HK-2 (cell line): ENCODE measurements around the gene RERE.
"Not testable (repeated sequence)": the region's sequence is repeated elsewhere in the genome, so short reads cannot be mapped to it uniquely, and the experiment has no call there.

Source experiments
- DNase-seq: peaks from one replicate; pipeline ENCODE4 v3.0.0-alpha.2; 2018; ENCODE audit not compliant: unreplicated experiment

Gene RERE

DNA sequence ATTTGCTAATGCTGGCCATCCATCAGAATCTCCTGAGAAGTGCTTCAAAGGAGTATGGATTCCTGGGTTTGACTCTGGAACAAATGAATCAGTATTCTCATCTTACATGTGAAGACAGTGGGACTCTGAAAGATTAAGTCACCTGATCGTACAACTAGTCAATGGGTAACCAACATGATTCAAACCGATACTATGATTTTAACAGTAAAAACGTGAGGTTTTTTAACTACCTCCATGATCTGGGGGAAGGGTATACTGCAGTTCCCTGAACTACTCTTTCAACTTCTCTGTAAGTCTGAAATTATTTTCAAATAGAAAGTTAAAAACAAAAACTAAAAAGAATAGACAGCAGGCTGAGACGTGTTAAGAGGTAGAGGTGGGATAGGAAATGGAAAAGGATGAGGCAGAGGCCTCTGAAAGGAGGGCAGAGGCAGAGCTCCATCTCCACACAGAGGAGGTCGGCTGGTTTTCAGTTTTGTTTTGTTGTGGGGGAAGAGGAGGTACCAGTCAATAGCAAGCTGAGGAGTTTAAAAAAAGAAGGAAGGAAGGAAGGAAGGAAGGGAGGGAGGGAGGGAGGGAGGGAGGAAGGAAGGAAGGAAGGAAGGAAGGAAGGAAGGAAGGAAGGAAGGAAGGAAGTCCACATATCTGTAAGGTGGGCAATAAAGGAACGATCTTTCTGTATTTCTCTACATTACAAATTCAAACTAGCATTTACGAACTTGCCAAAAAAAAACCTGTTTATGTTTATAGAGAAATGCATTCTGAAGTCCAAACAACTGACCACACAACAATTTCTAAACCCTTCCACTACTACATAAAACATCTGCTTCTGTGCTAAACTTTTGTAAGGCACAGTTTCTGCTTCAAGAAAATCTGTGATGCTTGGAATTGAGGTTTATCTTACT lies 213.1 kb downstream of the RERE start:
- no peak for DNase-seq

- DNase-seq = no peak
Measured at GRCh38 chr1:8603220-8603616, 214.2 kb downstream of the RERE start.

DNA sequence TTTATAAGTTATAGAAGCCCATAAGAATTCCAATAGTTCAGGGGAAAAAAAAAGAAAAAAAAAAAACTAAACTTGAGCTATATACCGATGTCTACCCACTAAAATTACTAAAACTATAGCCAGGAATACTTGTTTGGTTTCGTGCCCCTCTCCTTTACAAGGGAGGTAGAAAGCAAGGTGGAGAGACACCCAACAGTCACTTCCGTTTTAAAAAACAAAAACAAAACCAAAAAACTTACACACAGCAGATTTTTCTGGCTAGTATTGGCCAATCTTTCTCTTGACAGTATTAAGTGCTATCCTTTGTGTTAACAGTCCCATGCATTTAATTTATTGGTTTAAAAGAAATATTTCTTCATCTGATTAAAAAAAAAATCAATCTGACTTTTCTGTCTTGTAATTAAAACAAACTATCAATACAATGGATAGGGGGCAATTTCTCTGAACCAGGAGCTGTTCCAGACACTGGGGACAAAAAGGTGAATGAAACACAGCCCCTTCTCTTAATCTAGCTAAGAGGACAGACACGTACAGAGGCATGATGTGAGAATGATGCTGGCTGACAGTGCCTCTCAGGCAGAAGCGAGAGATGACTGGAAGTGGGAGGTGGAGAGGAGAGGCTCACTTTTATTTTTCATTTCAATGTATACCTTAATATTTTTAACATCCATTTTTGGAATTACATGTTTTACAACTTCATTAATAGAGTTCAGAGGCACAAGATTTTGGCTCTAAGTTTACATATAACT lies 214.8 kb downstream of the RERE start:
- no peak for DNase-seq

- DNase-seq = no peak
Measured at GRCh38 chr1:8600336-8600735, 217.1 kb downstream of the RERE start.

GRCh38 chr1:8599646-8600212 lies 217.7 kb downstream of the RERE start:
- DNase-seq = no peak

- DNase-seq = no peak
Measured at GRCh38 chr1:8598783-8599182, 218.7 kb downstream of the RERE start.

GRCh38 chr1:8598060-8598724 lies 219.2 kb downstream of the RERE start:
- DNase-seq = no peak

DNA sequence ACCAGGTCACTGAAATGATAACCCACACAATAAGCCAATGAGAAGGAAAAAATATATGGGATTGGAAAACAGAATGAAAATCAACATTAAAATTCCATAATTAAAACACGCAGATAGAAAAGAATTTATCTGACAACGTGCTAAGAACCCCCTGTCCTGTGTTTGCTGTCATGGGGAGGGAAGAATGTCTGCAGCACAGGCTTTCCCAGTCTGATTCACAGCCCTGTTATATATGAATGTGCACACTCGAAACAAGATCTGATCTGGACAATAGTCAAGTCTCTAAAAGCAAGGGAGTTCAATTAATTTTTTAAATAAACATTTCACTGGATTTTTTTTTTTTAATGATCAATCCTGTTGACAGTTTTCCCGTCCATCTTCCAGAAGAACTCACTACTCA lies 220.0 kb downstream of the RERE start:
- no peak for DNase-seq

DNA sequence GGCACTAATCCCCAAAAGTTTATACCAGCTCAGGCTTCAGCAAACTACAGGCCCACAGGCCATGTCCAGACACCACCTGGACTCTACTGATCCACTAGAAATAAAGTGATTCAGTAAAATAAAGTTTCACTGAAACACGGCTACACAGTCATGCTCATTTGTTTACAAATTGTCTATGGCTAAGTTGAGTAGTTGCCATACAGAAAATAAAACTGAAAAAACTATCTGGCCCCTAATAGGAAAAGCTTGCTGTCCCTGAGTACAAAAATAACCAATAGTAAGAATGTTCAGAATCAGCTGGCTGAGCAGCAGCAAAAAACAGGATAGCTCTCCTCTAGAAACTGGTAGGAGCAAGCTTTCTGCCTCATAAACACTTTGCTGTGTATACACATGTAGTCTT lies 221.5 kb downstream of the RERE start:
- DNase-seq = no peak

GRCh38 chr1:8595332-8595731 lies 222.1 kb downstream of the RERE start:
- no peak for DNase-seq

DNA sequence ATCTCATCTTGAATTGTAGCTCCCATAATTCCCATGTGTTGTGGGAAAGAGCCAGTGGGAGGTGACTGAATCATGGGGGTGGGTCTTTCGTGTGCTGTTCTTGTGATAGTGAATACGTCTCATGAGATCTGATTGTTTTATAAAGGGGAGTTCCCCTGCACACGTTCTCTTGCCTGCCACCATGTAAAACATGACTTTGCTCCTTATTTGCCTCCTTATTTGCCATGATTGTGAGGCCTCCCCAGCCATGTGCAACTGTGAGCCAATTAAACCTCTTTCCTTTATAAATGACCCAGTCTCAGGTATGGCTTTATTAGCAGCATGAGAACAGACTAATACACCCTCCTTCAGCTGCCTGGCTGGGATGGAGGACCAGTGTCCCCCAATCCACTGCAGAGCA lies 224.1 kb downstream of the RERE start:
- not testable (repeated sequence) for DNase-seq

DNA sequence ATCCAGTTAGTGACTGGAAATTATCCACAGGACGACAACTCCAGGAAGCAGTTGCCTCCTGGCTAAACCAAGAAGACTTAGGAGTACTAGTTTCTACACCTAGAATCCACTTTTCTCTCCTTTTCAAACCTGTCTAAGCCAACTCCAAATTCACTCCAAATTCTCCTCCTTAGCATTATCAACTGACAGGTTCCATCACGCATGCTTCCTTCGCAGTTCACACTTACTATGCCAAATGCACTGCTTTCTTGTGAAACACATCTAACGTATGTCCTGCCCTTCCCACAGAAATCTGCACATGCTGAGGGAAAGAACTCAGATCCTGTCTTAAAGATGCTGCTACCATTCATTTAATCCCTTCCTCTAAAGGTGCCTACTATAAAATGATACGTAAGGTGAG lies 225.9 kb downstream of the RERE start:
- no peak for DNase-seq

DNA sequence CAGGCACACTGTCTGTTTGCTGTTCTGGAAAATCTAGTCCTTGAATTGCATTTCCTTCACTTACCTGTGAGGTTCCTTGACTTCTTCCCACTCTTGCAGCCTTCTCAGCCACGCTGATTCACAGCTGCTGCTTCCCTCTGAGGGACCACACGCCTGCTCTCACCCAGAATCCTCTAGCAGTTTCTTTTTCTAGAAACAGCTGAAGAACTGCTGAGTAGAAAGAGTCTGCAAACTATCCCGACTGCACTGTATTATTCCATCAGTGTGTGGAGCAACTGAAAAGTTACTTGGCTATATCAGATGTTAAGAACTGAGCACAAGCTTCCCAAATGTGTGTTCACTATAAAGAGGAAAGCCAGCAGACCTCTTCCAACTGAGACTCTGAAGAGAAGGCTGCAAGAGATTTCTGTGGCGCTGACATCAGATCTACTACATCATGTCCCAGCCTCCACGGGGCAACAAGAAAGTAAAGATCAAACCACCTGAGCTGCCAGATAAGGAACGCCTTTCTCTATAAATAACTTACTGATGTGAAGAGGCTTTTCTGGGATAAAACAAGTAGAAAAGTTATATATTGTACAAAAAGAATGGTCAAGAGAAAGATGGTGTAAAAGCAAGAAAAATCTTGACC lies 226.6 kb downstream of the RERE start:
- DNase-seq = no peak

DNA sequence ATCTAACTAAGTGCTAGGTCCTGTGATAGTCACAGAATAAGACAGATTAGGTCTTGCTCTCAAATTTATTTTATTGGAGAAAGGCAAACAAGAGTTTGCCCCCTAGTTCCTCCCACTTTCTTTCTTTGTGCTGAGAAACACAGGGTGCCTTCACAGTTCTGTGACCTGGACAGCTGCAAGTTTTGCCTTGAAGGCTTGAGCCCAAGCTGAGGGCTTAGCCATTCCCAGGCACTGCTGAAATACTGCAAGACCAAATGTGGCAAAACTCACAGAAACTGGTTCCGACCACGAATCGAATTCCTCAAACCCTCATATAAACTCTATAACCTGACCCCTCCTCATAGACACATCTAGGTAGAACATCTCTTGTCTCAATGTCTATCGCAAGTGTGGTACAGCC lies 227.9 kb downstream of the RERE start:
- no peak for DNase-seq

DNA sequence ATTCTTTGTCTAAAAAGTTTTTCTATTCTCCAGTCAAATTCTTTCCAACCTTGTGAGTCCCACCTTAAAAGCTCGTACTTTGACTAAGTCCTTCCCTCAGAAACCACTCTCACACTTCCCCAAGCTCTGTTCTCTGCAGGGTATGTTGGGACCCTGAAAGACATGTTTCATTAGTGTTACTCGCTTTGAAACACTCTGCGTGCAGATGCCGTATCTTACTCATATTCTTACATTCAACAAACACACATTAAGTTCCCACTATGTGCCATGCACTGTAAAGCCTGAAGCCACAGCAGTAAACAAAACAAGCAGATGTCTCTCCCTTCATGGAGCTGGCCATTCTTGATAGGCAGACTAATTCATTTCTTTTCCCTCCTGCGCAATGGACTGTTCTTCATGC lies 229.7 kb downstream of the RERE start:
- DNase-seq = no peak

GRCh38 chr1:8586438-8586837 lies 231.0 kb downstream of the RERE start:
- DNase-seq = no peak

GRCh38 chr1:8584316-8584715 lies 233.1 kb downstream of the RERE start:
- DNase-seq = no peak

- no peak for DNase-seq
Measured at GRCh38 chr1:8583031-8583430, 234.4 kb downstream of the RERE start.

GRCh38 chr1:8580566-8580965 lies 236.9 kb downstream of the RERE start:
- no peak for DNase-seq

- DNase-seq = no peak
Measured at GRCh38 chr1:8578936-8579335, 238.5 kb downstream of the RERE start.

DNA sequence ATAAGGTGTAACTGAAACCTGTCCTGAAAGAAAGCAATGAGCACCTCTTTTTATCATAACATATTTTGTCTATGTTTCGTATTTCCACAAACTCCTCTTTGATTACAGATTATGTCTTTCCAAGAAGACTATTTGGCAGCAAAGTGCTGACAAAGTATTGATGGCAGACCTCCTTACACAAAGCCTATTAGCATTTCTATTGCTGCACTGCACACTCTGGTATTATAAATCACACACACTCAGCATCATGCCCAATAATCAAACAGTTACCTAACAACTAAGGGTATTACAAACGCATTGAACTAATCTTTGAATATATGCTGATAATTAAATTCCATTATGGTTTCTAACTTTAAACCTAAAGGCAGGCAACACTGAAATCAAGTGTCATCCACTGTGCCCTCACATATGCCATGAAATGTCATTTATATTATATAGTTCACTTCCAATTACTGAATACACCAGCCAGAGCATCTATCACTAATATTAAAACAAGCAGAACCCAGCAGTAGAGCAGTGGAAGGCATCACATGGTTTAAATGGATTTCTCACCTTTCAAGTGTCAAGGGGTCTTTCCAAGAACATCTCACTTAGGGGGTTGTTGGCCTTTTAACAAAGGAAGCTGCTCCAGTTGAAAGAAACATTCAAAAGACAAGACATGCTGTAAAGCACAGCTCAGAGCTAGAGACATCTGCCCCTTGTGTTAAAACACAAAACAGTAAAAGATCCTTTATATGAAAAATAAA lies 239.1 kb downstream of the RERE start:
- DNase-seq = no peak
